HepG2 (cell line): ENCODE data around the gene SENP5. TPM values are rescaled to one million over a fixed set of nuclear protein-coding genes. Genes with fewer than 3 reads are reported as not detected.
A peak's percentile ranks its signal among the peaks of the same experiment; 100 is the strongest.

Experiments used
- AGO1 ChIP-seq: fragments of 200-400 bp; formaldehyde crosslinking; IDR thresholded peaks from 2 replicates; pipeline ENCODE4 v1.6.1; 2017; ENCODE audit warnings: mild to moderate bottlenecking, low read depth, low read length, moderate library complexity; ENCODE audit not compliant: poor library complexity, severe bottlenecking
- HOXA7 ChIP-seq: sonication (generic); formaldehyde crosslinking; IDR thresholded peaks from 2 replicates; pipeline ENCODE4 v1.8.1; 2022; ENCODE audit warnings: mild to moderate bottlenecking, missing genetic modification reagents, moderate library complexity
- JDP2 ChIP-seq: sonication (generic); formaldehyde crosslinking; IDR thresholded peaks from 2 replicates; pipeline ENCODE4 v1.8.1; 2022; ENCODE audit warnings: missing genetic modification reagents, borderline replicate concordance
- MED1 ChIP-seq: sonication (generic); formaldehyde crosslinking; IDR thresholded peaks from 2 replicates; pipeline ENCODE4 v1.4.0; 2020; ENCODE audit warnings: missing genetic modification reagents
- MXD3 ChIP-seq: IDR thresholded peaks from 2 replicates; pipeline ENCODE4 v1.6.1; 2016; ENCODE audit warnings: mild to moderate bottlenecking, missing biosample characterization, missing genetic modification reagents
- NFYB ChIP-seq: sonication (generic); formaldehyde crosslinking; IDR thresholded peaks from 2 replicates; pipeline ENCODE4 v1.4.0; 2020; ENCODE audit warnings: missing genetic modification reagents
- PATZ1 ChIP-seq: sonication (generic); formaldehyde crosslinking; IDR thresholded peaks from 2 replicates; pipeline ENCODE4 v1.4.0; 2020; ENCODE audit warnings: missing genetic modification reagents
- PAXIP1 ChIP-seq: sonication (generic); formaldehyde crosslinking; conservative IDR thresholded peaks from 2 replicates; pipeline ENCODE4 v1.4.0; 2020; ENCODE audit warnings: mild to moderate bottlenecking, missing genetic modification reagents, moderate library complexity
- ZHX2 ChIP-seq, 2 experiments: sonication (generic) in 1 of 2; formaldehyde crosslinking in 1 of 2; IDR thresholded peaks; 2 replicates each; pipeline versions ENCODE4 v1.6.1 to v1.9.0; 2014 to 2022; ENCODE audit warnings: antibody characterized with exemption in 1 of 2, borderline replicate concordance in 1 of 2, inconsistent platforms in 1 of 2, low read depth in 1 of 2, missing genetic modification reagents in 1 of 2
- ZNF101 ChIP-seq: sonication (generic); formaldehyde crosslinking; IDR thresholded peaks from 2 replicates; pipeline ENCODE4 v1.4.0; 2020; ENCODE audit warnings: mild to moderate bottlenecking, low read depth, missing genetic modification reagents, borderline replicate concordance
- ZNF589 ChIP-seq: sonication (generic); formaldehyde crosslinking; conservative IDR thresholded peaks from 2 replicates; pipeline ENCODE4 v1.8.0; 2022; ENCODE audit warnings: mild to moderate bottlenecking, moderate library complexity, missing genetic modification reagents
- ZNF780A ChIP-seq: sonication (generic); formaldehyde crosslinking; IDR thresholded peaks from 2 replicates; pipeline ENCODE4 v1.8.0; 2022; ENCODE audit warnings: mild to moderate bottlenecking, missing genetic modification reagents, moderate library complexity
- ZSCAN5A ChIP-seq: sonication (generic); formaldehyde crosslinking; IDR thresholded peaks from 2 replicates; pipeline ENCODE4 v1.8.0; 2022; ENCODE audit warnings: mild to moderate bottlenecking, missing genetic modification reagents, borderline replicate concordance
- polyA plus RNA-seq, 8 experiments: library from polyadenylated mRNA; depleted of rRNA in 3 of 8; stranded (reverse) in 7 of 8; unstranded in 1 of 8; fragments of >200 nt; fragmentation: Illumina TruSeq in 4 of 8; extraction: Trizol in 4 of 8; gene quantifications; 2 replicates each; pipeline versions ENCODE4 v1.2.1 to v1.2.3, GENCODE V29; 2011 to 2016; ENCODE audit warnings: low read depth in 4 of 8, missing spikeins in 1 of 8, mixed read lengths in 1 of 8; ENCODE audit not compliant: insufficient read depth in 1 of 8
- total RNA-seq, 5 experiments: library from RNA; depleted of rRNA; stranded (reverse); fragments of >200 nt; fragmentation: Illumina TruSeq; extraction: Trizol; gene quantifications; 2 replicates each; pipeline ENCODE4 v1.2.3, GENCODE V29; 2016; ENCODE audit warnings: low read depth in 1 of 5

Gene SENP5
- total and polyA plus RNA-seq, 2 of the 13 experiments (the other 11 are each of a cell fraction or from before 2014, with no cell fraction given): 17.6 to 30.9 TPM

DNA sequence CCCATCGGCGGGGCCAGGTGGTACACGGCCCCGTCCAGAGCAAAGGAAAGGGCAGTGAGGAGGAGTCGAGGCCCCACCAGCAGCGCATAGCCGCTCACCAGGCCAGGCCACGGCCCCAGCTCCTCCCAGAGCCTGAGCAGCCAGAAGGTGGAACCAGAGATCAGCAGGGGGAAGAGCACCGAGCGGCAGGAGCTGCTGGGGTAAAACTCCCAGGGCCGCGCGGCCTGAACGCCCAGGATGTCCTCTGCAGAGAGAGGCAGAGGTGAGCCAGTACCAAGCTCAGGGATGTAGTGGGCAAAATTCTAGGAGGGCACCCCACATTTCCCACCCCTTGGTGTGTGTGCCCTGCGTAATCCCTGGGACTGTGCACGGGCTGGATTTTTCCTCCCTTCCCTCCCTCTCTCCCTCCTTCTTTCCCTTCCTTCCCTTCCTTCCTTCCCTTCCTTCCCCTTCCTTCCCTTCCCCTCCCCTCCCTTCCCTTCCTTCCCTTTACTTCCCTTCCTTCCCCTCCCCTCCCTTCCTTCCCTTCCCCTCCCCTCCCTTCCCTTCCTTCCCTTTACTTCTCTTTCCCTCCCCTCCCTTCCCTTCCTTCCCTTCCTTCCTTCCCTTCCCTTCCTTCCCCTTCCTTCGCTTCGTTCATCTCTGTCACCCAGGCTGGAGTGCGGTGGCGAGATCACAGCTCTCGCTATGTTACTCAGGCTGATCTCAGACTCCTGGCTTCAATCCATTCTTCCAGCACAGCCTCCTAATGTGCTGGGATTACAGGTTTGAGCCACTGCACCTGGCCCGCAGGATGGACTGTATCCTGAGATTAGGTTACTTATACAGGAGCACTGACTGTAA is 80.9 kb downstream of the SENP5 start (continued):
- TF ChIP-seq PAXIP1 (CRISPR knock-in tag): 0 out of 2 replicates have a peak, but pooled peaks have one; percentile 28
- peak; percentile 78 for TF ChIP-seq MED1
- TF ChIP-seq ZHX2 (IDR thresholded peaks at IDR 0.05; ENCODE audit: low read depth): no peak
- TF ChIP-seq ZHX2 (CRISPR knock-in tag; IDR thresholded peaks at IDR 0.05; ENCODE audit: borderline replicate concordance): no peak
- no peak for TF ChIP-seq ZNF101 (CRISPR knock-in tag)
- no peak for TF ChIP-seq MXD3 (CRISPR knock-in tag)
- 0 out of 2 replicates have a peak, but pooled peaks have one; percentile 18 for TF ChIP-seq ZNF589
- no peak for TF ChIP-seq AGO1
- no peak for TF ChIP-seq HOXA7 (CRISPR knock-in tag)
- no peak for TF ChIP-seq ZSCAN5A (CRISPR knock-in tag)
- no peak for TF ChIP-seq JDP2
- TF ChIP-seq ZNF780A (CRISPR knock-in tag): no peak
- TF ChIP-seq NFYB: no peak
- peak; percentile 32; the same call in 1 of the 2 replicates for TF ChIP-seq PATZ1
